ENCODE results near the gene NODAL.
A peak's percentile ranks its signal among the peaks of the same experiment; 100 is the strongest.

Gene NODAL

DNA sequence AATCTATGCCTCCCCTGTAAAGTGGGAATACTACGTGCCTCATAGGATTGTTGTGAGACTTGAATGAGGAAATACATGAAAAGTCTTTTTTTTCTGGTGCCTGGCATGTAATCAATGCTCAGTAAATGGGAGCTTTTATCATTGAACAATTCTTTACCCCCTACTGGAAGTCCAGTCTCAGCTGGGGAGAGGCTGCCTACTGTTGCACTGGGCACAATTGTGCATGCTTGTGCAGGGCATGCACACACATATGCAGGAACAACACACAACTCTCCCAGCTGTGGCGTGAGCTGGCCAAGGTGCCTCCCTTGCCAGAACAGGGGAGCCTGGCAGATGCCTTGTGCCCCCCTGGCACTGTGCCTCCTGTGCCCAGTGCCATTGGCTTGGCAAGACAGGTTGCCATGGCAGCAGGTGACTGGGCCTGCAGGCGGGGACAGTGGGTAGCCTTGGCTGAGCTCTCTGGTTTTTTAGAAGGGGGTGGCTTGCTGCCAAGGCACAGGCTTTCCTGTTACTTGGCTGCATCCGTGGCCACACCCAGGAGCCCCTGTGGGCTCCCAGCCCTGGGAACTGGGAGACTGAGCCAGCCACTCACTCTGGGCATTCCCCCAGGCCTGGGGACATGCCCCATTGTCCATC is 21.0 kb upstream of the NODAL start:
- no peak overlapping the region for H3K27ac ChIP-seq (replicated peaks; ENCODE audit: low read length)
- H3K36me3 ChIP-seq (replicated peaks in 1 of 2; ENCODE audit: control insufficient read depth in 2 of 2, insufficient read depth in 2 of 2, low read length in 2 of 2), result no peaks in the 10 kb centered on the region
- H2BK12ac ChIP-seq (ENCODE audit: low read length), result peak overlapping the region; percentile 77
- H2BK15ac ChIP-seq (ENCODE audit: low read length), result no peak overlapping the region
- no CpG with 5 or more reads among the region's 4 CpGs for WGBS, 2 donors (ENCODE audit: extremely low coverage in 2 of 2, insufficient read length in 2 of 2, insufficient replicate concordance in 1 of 2)
- no peak overlapping the region for H3K23ac ChIP-seq (ENCODE audit: low read depth, low read length, poor library complexity)
- no peak overlapping the region for H4K91ac ChIP-seq (ENCODE audit: low read depth, low read length, poor library complexity)
- no peak overlapping the region for H3K14ac ChIP-seq (ENCODE audit: low read length)
- no peak overlapping the region for H3K4me3 ChIP-seq (ENCODE audit: low read length in 2 of 2)
- H3K18ac ChIP-seq (ENCODE audit: low read length), result peak overlapping the region; percentile 82
- no peak overlapping the region for H3K4ac ChIP-seq (ENCODE audit: low read length)
- no peaks in the 10 kb centered on the region for H3K79me1 ChIP-seq (ENCODE audit: low read depth, low read length)
- H2BK120ac ChIP-seq (ENCODE audit: low read depth, low read length), result no peak overlapping the region
- peaks cover 7 to 35% (median 29%) of the 10 kb centered on the region in 3 experiments for H3K27me3 ChIP-seq (ENCODE audit: control insufficient read depth in 3 of 3, insufficient read depth in 3 of 3, low read depth in 1 of 3, low read length in 3 of 3)
- DNase-seq (ENCODE audit: low spot score), result no peak
- H3K9ac ChIP-seq (ENCODE audit: low read depth, low read length, poor library complexity), result peak overlapping the region; percentile 74
- no peak overlapping the region for H4K8ac ChIP-seq (ENCODE audit: low read depth, low read length)
- H2BK5ac ChIP-seq (ENCODE audit: low read length), result no peak overlapping the region
- no peak overlapping the region for H2AFZ ChIP-seq (ENCODE audit: low read length)
- H2AK5ac ChIP-seq (ENCODE audit: low read depth, low read length), result peak overlapping the region; percentile 42
- peaks cover 7 to 17% of the 10 kb centered on the region in 2 donors for H3K4me1 ChIP-seq (ENCODE audit: control insufficient read depth in 2 of 2, insufficient read depth in 1 of 2, low read depth in 1 of 2, low read length in 2 of 2)
- H3K4me2 ChIP-seq (ENCODE audit: insufficient read depth, low read length, poor library complexity, severe bottlenecking), result no peak overlapping the region
- H3K9me3 ChIP-seq (replicated peaks in 1 of 2; ENCODE audit: control insufficient read depth in 2 of 2, insufficient read depth in 1 of 2, low read depth in 1 of 2, low read length in 2 of 2), result peaks cover 0 to 2% of the 10 kb centered on the region in 2 donors

DNA sequence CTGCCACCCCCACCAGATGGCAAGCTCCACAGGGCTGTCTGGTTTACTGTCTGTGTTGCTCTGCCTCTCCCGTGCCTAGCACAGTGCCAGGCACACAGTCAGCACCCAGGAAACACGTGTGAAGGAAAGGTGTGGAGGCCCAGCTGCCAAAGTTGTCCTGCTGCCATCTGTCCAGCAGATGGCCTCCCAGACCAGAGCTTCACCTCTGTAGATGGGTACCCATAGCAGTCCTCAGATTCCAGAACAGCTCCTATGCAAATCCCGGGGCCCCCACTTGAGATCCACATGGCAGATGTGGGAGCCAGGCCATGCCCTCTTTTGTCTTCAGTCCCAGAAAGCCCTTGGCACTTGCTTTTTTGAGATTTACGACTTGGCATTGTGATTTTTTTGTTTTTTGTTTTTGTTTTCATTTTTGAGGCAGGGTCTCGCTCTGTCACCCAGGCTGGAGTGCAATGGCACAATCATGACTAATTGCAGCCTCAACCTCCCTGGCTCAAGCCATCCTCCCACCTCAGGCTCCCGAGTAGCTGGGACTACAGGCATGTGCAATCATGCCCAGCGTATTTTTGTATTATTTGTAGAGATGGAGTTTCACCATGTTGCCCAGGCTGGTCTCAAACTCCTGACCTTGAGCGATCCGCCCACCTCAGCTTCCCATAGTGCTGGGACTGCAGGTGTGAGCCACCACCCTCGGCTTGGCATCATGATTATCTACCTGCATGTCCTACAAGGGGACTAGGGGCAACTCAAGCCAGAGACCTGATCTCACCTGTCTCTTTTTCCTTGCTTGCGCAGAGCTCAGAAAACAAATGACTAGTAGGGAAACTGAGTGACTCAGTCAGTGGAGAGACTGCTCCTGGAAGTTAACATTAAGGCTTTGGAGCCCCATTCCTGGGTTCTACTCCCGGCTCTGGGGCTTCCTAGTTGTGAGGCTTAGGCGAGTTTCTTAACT is 20.2 kb upstream of the NODAL start:
- Histone ChIP-seq H2AK5ac (ENCODE audit: low read depth, low read length) (no peak overlapping the region), H2BK15ac (ENCODE audit: low read length) (no peak overlapping the region), H2BK12ac (ENCODE audit: low read length) (no peak overlapping the region), H2AFZ (ENCODE audit: low read length) (no peak overlapping the region), H3K27me3 (ENCODE audit: control insufficient read depth in 3 of 3, insufficient read depth in 3 of 3, low read depth in 1 of 3, low read length in 3 of 3) (peaks cover 7 to 41% (median 36%) of the 10 kb centered on the region in 3 experiments), H3K4me1 (ENCODE audit: control insufficient read depth in 2 of 2, insufficient read depth in 1 of 2, low read depth in 1 of 2, low read length in 2 of 2) (peaks cover 7 to 17% of the 10 kb centered on the region in 2 donors), H3K23ac (ENCODE audit: low read depth, low read length, poor library complexity) (no peak overlapping the region), H2BK5ac (ENCODE audit: low read length) (no peak overlapping the region), H3K14ac (ENCODE audit: low read length) (no peak overlapping the region), H3K27ac (replicated peaks; ENCODE audit: low read length) (no peak overlapping the region), H3K79me1 (ENCODE audit: low read depth, low read length) (no peaks in the 10 kb centered on the region), H3K9ac (ENCODE audit: low read depth, low read length, poor library complexity) (no peak overlapping the region), H4K8ac (ENCODE audit: low read depth, low read length) (no peak overlapping the region), H3K18ac (ENCODE audit: low read length) (no peak overlapping the region), H3K4ac (ENCODE audit: low read length) (no peak overlapping the region), H3K36me3 (replicated peaks in 1 of 2; ENCODE audit: control insufficient read depth in 2 of 2, insufficient read depth in 2 of 2, low read length in 2 of 2) (no peaks in the 10 kb centered on the region), H4K91ac (ENCODE audit: low read depth, low read length, poor library complexity) (no peak overlapping the region), H3K4me2 (ENCODE audit: insufficient read depth, low read length, poor library complexity, severe bottlenecking) (no peak overlapping the region), H3K4me3 (ENCODE audit: low read length in 2 of 2) (no peak overlapping the region), H2BK120ac (ENCODE audit: low read depth, low read length) (no peak overlapping the region), H3K9me3 (replicated peaks in 1 of 2; ENCODE audit: control insufficient read depth in 2 of 2, insufficient read depth in 1 of 2, low read depth in 1 of 2, low read length in 2 of 2) (peaks cover 0 to 2% of the 10 kb centered on the region in 2 donors)
- WGBS, 2 donors (ENCODE audit: extremely low coverage in 2 of 2, insufficient read length in 2 of 2, insufficient replicate concordance in 1 of 2), result no CpG with 5 or more reads among the region's 13 CpGs
- peak; percentile 47 for DNase-seq (ENCODE audit: low spot score)

DNA sequence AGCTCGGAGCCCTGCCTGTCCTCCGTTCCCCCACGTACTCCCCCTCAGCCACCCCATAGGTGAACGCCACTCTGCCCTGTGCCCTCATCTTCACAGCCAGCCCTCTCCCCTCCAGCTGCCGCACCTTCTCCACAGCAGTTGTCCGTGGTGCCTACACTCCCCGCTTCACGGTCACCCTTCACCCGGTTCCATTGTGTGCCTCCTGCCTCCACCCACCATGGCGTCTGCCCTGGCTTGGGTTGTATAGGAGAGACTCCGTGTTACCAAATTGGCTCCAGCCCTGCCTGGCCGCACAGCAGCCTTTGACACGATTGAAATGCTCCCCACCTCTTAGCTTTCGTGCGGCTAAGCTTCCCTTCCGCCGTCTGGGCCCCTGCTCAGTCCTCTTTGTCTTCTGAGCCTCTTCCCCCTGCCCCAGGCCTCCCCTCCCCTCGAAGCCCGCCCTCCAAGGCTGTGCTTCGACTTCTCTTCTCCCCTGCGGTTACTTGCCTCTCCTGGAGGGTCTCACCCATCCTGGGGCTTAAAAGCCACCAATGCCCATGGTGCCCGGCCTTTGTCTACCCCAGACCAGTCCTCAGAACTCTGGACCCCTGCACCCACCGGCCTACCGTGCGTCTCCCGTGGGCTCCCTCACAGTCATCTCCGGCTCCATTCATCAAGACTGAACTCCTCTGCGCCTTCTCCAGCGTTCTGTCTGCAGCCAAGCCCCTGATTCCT is 18.5 kb upstream of the NODAL start:
- Histone ChIP-seq H3K23ac (ENCODE audit: low read depth, low read length, poor library complexity) (peak overlapping the region; percentile 32), H2BK5ac (ENCODE audit: low read length) (no peak overlapping the region), H3K79me1 (ENCODE audit: low read depth, low read length) (no peaks in the 10 kb centered on the region), H3K36me3 (replicated peaks in 1 of 2; ENCODE audit: control insufficient read depth in 2 of 2, insufficient read depth in 2 of 2, low read length in 2 of 2) (no peaks in the 10 kb centered on the region), H4K91ac (ENCODE audit: low read depth, low read length, poor library complexity) (no peak overlapping the region), H3K18ac (ENCODE audit: low read length) (peak overlapping the region; percentile 52), H2BK120ac (ENCODE audit: low read depth, low read length) (no peak overlapping the region), H2AFZ (ENCODE audit: low read length) (peak overlapping the region; percentile 95), H2AK5ac (ENCODE audit: low read depth, low read length) (no peak overlapping the region), H2BK12ac (ENCODE audit: low read length) (peak overlapping the region; percentile 0), H3K9ac (ENCODE audit: low read depth, low read length, poor library complexity) (peak overlapping the region; percentile 24), H3K14ac (ENCODE audit: low read length) (peak overlapping the region; percentile 72), H4K8ac (ENCODE audit: low read depth, low read length) (no peak overlapping the region), H3K4me2 (ENCODE audit: insufficient read depth, low read length, poor library complexity, severe bottlenecking) (no peak overlapping the region), H3K4ac (ENCODE audit: low read length) (no peak overlapping the region), H3K27ac (replicated peaks; ENCODE audit: low read length) (no peak overlapping the region), H3K9me3 (replicated peaks in 1 of 2; ENCODE audit: control insufficient read depth in 2 of 2, insufficient read depth in 1 of 2, low read depth in 1 of 2, low read length in 2 of 2) (peaks cover 0 to 4% of the 10 kb centered on the region in 2 donors), H3K27me3 (ENCODE audit: control insufficient read depth in 3 of 3, insufficient read depth in 3 of 3, low read depth in 1 of 3, low read length in 3 of 3) (peaks cover 12 to 55% (median 53%) of the 10 kb centered on the region in 3 experiments), H2BK15ac (ENCODE audit: low read length) (peak overlapping the region; percentile 19), H3K4me3 (ENCODE audit: low read length in 2 of 2) (no peak overlapping the region), H3K4me1 (ENCODE audit: control insufficient read depth in 2 of 2, insufficient read depth in 1 of 2, low read depth in 1 of 2, low read length in 2 of 2) (peaks cover 7 to 17% of the 10 kb centered on the region in 2 donors)
- no CpG with 5 or more reads among the region's 29 CpGs for WGBS, 2 donors (ENCODE audit: extremely low coverage in 2 of 2, insufficient read length in 2 of 2, insufficient replicate concordance in 1 of 2)
- no peak for DNase-seq (ENCODE audit: low spot score)

Measured in neuronal stem cell (in vitro differentiated cells).